Measurements from ENCODE around the gene TMEM163.
"Not testable (repeated sequence)": the region's sequence is repeated elsewhere in the genome, so short reads cannot be mapped to it uniquely, and the experiment has no call there.

Gene TMEM163

GRCh38 chr2:134512734-134513464 is 205.9 kb downstream of the TMEM163 start:
- DNase-seq, result no peak

- no peak for DNase-seq
These were observed 210.4 kb downstream of the TMEM163 start for GRCh38 chr2:134508391-134508790.

- DNase-seq, result no peak
These were observed 211.1 kb downstream of the TMEM163 start for GRCh38 chr2:134507697-134508096.

GRCh38 chr2:134507159-134507558 is 211.6 kb downstream of the TMEM163 start:
- DNase-seq, result not testable (repeated sequence)

- no peak for DNase-seq
These were observed 213.4 kb downstream of the TMEM163 start for GRCh38 chr2:134505446-134505845.

GRCh38 chr2:134504586-134505336 is 214.0 kb downstream of the TMEM163 start:
- no peak for DNase-seq

- DNase-seq, result no peak
These were observed 216.7 kb downstream of the TMEM163 start for GRCh38 chr2:134502104-134502503.

- no peak for DNase-seq
These were observed 217.2 kb downstream of the TMEM163 start for GRCh38 chr2:134501476-134502091.

- DNase-seq, result no peak
These were observed 218.4 kb downstream of the TMEM163 start for GRCh38 chr2:134500211-134500935.

- no peak for DNase-seq
These were observed 219.4 kb downstream of the TMEM163 start for GRCh38 chr2:134499307-134499926.

- no peak for DNase-seq
These were observed 220.1 kb downstream of the TMEM163 start for GRCh38 chr2:134498654-134499053.

- DNase-seq, result no peak
These were observed 225.0 kb downstream of the TMEM163 start for GRCh38 chr2:134493797-134494196.

GRCh38 chr2:134491771-134492441 is 226.9 kb downstream of the TMEM163 start:
- no peak for DNase-seq

- DNase-seq, result no peak
These were observed 227.8 kb downstream of the TMEM163 start for GRCh38 chr2:134491022-134491421.

- no peak for DNase-seq
These were observed 228.2 kb downstream of the TMEM163 start for GRCh38 chr2:134490559-134490958.

GRCh38 chr2:134489732-134490384 is 228.9 kb downstream of the TMEM163 start:
- no peak for DNase-seq

- no peak for DNase-seq
These were observed 235.9 kb downstream of the TMEM163 start for GRCh38 chr2:134482766-134483340.

- no peak for DNase-seq
These were observed 236.6 kb downstream of the TMEM163 start for GRCh38 chr2:134482131-134482723.

GRCh38 chr2:134479696-134480330 is 239.0 kb downstream of the TMEM163 start:
- DNase-seq, result no peak

- DNase-seq, result not testable (repeated sequence)
These were observed 241.8 kb downstream of the TMEM163 start for GRCh38 chr2:134476982-134477381.

All from bone marrow (tissue), 2 donors.